Panc1 (cell line): ENCODE results near the gene GBA3. TPM values are rescaled to one million over a fixed set of nuclear protein-coding genes. Genes with fewer than 3 reads are reported as not detected.

Source experiments
- ATAC-seq: fragments of 200-7000 bp; cut with Tn5 transposase; 2 replicates; pipeline ENCODE4 v1.9.1; 2020; ENCODE audit warnings: mild to moderate bottlenecking, moderate library complexity
- BruUV-seq: library from RNA; stranded (reverse); fragments of 400-500 nt; replicated peaks from 2 replicates; lab custom pipeline; 2021; lab: Mats Ljungman, UMichigan
- CTCF ChIA-PET: fragments of 300-600 bp; sonication (Branson Sonifier 250); formaldehyde crosslinking; loops from one replicate; lab custom pipeline; 2022; ENCODE audit warnings: antibody characterized with exemption; lab: Charles Lee
- POLR2A ChIA-PET: fragments of 300-600 bp; sonication (Branson Sonifier 250); formaldehyde crosslinking; loops from one replicate; lab custom pipeline; 2022; ENCODE audit warnings: antibody characterized with exemption; lab: Charles Lee
- DNase-seq: peaks from one replicate; pipeline ENCODE4 v3.0.0-alpha.2; 2010; ENCODE audit warnings: low read depth, low spot score
- H3K27ac ChIP-seq: 2 replicates; pipeline ENCODE4 v1.5.1; 2011; ENCODE audit warnings: mild to moderate bottlenecking, low read length, inconsistent platforms
- H3K27me3 ChIP-seq: fragments of 200-500 bp; sonication (Bioruptor generic); 2 replicates; pipeline ENCODE4 v1.6.0; 2014; ENCODE audit warnings: low read length, inconsistent platforms; ENCODE audit not compliant: control insufficient read depth, insufficient read depth
- H3K36me3 ChIP-seq: fragments of 200-500 bp; sonication (Bioruptor generic); 2 replicates; pipeline ENCODE4 v1.5.1; 2014; ENCODE audit warnings: inconsistent platforms, mild to moderate bottlenecking, low read length, moderate library complexity; ENCODE audit not compliant: control insufficient read depth, insufficient read depth
- H3K4me1 ChIP-seq: 2 replicates; pipeline ENCODE4 v1.5.1; 2011; ENCODE audit warnings: inconsistent platforms, mild to moderate bottlenecking, low read length, moderate library complexity; ENCODE audit not compliant: control insufficient read depth, insufficient read depth
- H3K4me3 ChIP-seq, 2 experiments: 2 replicates each; pipeline ENCODE4 v1.5.1; 2011 to 2012; ENCODE audit warnings: low read depth in 2 of 2, low read length in 2 of 2, mild to moderate bottlenecking in 2 of 2, inconsistent platforms in 1 of 2, moderate library complexity in 1 of 2
- H3K9me3 ChIP-seq: fragments of 200-500 bp; sonication (Bioruptor generic); 2 replicates; pipeline ENCODE4 v1.5.1; 2014; ENCODE audit warnings: low read depth, mild to moderate bottlenecking, inconsistent platforms, low read length, moderate library complexity; ENCODE audit not compliant: control insufficient read depth, insufficient read depth
- POLR2AphosphoS5 ChIP-seq: IDR thresholded peaks from 2 replicates; pipeline ENCODE4 v1.6.1; 2012; ENCODE audit warnings: mild to moderate bottlenecking, low read depth, low read length, moderate library complexity
- SIN3A ChIP-seq: IDR thresholded peaks from 2 replicates; pipeline ENCODE4 v1.6.1; 2012; ENCODE audit warnings: low read depth, mild to moderate bottlenecking, low read length, moderate library complexity, borderline replicate concordance; ENCODE audit not compliant: insufficient read depth
- TCF7L2 ChIP-seq: IDR thresholded peaks from 2 replicates; pipeline ENCODE4 v1.6.1; 2011; ENCODE audit warnings: mild to moderate bottlenecking, low read depth, low read length, inconsistent platforms
- in situ Hi-C: cut with HindIII; loops from 2 replicates; pipeline ENCODE4 v1.10.0; 2016; ENCODE audit warnings: low sequenced_read_pairs, low pct_unique_long_range_greater_than_20kb
- intact Hi-C: fragments of 100-400 bp; cut with micrococcal nuclease; formaldehyde crosslinking; loops from one replicate; pipeline ENCODE4 v1.10.0; 2022; ENCODE audit not compliant: unreplicated experiment
- total RNA-seq: library from RNA; stranded (reverse); gene quantifications from one replicate; pipeline ENCODE4 v1.2.1, GENCODE V29; 2021; ENCODE audit not compliant: unreplicated experiment
- TF ChIP-seq, protein P1 (sequence below): fragments of 450-650 bp; IDR thresholded peaks from 2 replicates; pipeline ENCODE4 v1.5.1; 2017; ENCODE audit warnings: mild to moderate bottlenecking
- TF ChIP-seq, protein P2 (sequence below), 2 experiments: IDR thresholded peaks; 2 replicates each; pipeline ENCODE4 v1.6.1; 2011 to 2012; ENCODE audit warnings: low read depth in 2 of 2, control low read depth in 1 of 2, low read length in 1 of 2, mild to moderate bottlenecking in 1 of 2, moderate library complexity in 1 of 2; ENCODE audit not compliant: insufficient read depth in 1 of 2

GBA3 gene
- total RNA-seq, 1 experiment from 2014 or later: not detected

DNA sequence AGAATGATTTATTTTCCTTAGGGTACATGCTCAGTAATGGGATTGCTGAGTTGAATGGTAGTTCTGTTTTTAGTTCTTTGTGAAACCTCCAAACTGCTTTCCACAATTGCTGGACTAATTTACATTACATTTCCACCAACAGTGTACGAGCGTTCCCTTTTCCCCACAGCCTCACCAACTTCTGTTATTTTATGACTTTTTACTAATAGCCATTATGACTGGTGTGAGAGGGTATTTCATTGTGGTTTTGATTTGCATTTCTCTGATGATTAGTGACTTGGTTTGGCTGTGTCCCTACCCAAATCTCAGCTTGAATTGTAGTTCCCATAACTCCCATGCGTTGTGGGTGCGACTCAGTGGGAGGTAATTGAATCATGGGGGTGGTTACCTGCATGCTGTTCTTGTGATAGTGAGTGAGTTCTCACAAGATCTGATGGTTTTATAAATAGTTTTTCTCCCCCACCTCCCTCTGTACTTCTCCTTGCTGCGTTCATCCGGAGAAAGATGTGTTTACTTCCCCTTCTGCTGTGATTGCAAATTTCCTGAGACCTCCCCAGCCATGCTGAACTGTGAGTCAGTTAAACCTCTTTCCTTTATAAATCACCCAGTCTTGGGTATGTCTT is 95.1 kb downstream of the GBA3 start:
- no TSS peak for BruUV-seq

DNA sequence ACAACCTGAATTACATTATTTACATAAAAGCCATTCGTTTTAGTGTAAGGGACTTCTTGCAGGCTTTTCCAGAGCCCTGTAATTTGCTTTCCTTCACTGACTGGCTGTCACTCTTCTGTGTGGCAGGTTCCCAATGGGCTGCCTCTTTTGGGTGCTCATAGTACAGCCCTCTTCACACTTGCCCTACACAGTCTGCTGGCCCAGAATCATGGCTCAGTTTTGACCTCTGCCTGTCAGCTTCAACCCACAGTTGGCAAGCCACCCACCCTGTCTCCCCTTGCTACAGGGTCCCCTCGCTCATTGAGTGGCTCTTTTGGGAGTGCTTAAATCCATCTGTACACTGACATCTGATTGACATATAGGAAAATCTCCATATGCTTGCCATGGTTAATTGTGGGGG is 97.9 kb downstream of the GBA3 start:
- in situ Hi-C loops: no loop called here
- intact Hi-C loops: no loop called here
- Histone ChIP-seq H3K27ac (no peak overlapping the region), H3K9me3 (no peaks in the 10 kb centered on the region), H3K4me1 (no peaks in the 10 kb centered on the region), H3K36me3 (no peaks in the 10 kb centered on the region), H3K27me3 (no peaks in the 10 kb centered on the region), H3K4me3 (no peak overlapping the region)
- ChIA-PET POLR2A (no interaction called here), CTCF (no interaction called here)
- DNase-seq (no peak), ATAC-seq (no peak)
- BruUV-seq: no TSS peak
- TF ChIP-seq, protein P1, sequence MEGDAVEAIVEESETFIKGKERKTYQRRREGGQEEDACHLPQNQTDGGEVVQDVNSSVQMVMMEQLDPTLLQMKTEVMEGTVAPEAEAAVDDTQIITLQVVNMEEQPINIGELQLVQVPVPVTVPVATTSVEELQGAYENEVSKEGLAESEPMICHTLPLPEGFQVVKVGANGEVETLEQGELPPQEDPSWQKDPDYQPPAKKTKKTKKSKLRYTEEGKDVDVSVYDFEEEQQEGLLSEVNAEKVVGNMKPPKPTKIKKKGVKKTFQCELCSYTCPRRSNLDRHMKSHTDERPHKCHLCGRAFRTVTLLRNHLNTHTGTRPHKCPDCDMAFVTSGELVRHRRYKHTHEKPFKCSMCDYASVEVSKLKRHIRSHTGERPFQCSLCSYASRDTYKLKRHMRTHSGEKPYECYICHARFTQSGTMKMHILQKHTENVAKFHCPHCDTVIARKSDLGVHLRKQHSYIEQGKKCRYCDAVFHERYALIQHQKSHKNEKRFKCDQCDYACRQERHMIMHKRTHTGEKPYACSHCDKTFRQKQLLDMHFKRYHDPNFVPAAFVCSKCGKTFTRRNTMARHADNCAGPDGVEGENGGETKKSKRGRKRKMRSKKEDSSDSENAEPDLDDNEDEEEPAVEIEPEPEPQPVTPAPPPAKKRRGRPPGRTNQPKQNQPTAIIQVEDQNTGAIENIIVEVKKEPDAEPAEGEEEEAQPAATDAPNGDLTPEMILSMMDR: no peak
- TF ChIP-seq, protein P2, sequence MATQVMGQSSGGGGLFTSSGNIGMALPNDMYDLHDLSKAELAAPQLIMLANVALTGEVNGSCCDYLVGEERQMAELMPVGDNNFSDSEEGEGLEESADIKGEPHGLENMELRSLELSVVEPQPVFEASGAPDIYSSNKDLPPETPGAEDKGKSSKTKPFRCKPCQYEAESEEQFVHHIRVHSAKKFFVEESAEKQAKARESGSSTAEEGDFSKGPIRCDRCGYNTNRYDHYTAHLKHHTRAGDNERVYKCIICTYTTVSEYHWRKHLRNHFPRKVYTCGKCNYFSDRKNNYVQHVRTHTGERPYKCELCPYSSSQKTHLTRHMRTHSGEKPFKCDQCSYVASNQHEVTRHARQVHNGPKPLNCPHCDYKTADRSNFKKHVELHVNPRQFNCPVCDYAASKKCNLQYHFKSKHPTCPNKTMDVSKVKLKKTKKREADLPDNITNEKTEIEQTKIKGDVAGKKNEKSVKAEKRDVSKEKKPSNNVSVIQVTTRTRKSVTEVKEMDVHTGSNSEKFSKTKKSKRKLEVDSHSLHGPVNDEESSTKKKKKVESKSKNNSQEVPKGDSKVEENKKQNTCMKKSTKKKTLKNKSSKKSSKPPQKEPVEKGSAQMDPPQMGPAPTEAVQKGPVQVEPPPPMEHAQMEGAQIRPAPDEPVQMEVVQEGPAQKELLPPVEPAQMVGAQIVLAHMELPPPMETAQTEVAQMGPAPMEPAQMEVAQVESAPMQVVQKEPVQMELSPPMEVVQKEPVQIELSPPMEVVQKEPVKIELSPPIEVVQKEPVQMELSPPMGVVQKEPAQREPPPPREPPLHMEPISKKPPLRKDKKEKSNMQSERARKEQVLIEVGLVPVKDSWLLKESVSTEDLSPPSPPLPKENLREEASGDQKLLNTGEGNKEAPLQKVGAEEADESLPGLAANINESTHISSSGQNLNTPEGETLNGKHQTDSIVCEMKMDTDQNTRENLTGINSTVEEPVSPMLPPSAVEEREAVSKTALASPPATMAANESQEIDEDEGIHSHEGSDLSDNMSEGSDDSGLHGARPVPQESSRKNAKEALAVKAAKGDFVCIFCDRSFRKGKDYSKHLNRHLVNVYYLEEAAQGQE (IDR thresholded peaks at IDR 0.05; ENCODE audit: insufficient read depth in 1 of 2, low read depth in 2 of 2, low read length in 1 of 2): no peak
- TF ChIP-seq SIN3A (no peak), POLR2AphosphoS5 (no peak), TCF7L2 (no peak)

More for the DNA sequence above, 95.1 kb downstream of the GBA3 start:
- intact Hi-C loops: no loop called here
- Histone ChIP-seq H3K4me1 (no peaks in the 10 kb centered on the region), H3K27me3 (no peaks in the 10 kb centered on the region), H3K4me3 (no peak overlapping the region), H3K9me3 (no peaks in the 10 kb centered on the region), H3K36me3 (no peaks in the 10 kb centered on the region), H3K27ac (no peak overlapping the region)
- in situ Hi-C loops: no loop called here
- DNase-seq (no peak), ATAC-seq (no peak)
- TF ChIP-seq SIN3A: no peak
- no peak for TF ChIP-seq POLR2AphosphoS5
- TF ChIP-seq, protein P1: no peak
- TF ChIP-seq, protein P2 (IDR thresholded peaks at IDR 0.05; ENCODE audit: insufficient read depth in 1 of 2, low read depth in 2 of 2, low read length in 1 of 2): no peak
- no peak for TF ChIP-seq TCF7L2
- ChIA-PET CTCF (no interaction called here), POLR2A (no interaction called here)
